Measurements from ENCODE around the gene SERINC2. TPM values are rescaled to one million over a fixed set of nuclear protein-coding genes. Genes with fewer than 3 reads are reported as not detected.

SERINC2 gene
- total and polyA plus RNA-seq, 9 donors, result 0.25 to 15.2 (median 1.5) TPM; not detected in 1

DNA sequence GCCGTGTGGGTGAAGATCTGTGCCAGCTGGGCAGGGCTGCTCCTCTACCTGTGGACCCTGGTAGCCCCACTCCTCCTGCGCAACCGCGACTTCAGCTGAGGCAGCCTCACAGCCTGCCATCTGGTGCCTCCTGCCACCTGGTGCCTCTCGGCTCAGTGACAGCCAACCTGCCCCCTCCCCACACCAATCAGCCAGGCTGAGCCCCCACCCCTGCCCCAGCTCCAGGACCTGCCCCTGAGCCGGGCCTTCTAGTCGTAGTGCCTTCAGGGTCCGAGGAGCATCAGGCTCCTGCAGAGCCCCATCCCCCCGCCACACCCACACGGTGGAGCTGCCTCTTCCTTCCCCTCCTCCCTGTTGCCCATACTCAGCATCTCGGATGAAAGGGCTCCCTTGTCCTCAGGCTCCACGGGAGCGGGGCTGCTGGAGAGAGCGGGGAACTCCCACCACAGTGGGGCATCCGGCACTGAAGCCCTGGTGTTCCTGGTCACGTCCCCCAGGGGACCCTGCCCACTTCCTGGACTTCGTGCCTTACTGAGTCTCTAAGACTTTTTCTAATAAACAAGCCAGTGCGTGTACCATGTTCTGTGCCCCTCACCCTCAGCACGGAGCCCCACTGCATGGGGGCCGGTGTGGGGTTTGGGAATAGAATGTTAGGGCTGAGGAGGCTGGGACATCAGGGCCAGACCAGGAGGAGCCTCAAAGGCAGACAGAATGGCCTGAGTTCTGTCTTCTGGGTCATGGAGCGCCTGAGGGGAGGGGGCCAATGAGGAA is 21.3 kb downstream of the SERINC2 start:
- no peak overlapping the region for H3K27ac ChIP-seq
- TF ChIP-seq, protein P1, sequence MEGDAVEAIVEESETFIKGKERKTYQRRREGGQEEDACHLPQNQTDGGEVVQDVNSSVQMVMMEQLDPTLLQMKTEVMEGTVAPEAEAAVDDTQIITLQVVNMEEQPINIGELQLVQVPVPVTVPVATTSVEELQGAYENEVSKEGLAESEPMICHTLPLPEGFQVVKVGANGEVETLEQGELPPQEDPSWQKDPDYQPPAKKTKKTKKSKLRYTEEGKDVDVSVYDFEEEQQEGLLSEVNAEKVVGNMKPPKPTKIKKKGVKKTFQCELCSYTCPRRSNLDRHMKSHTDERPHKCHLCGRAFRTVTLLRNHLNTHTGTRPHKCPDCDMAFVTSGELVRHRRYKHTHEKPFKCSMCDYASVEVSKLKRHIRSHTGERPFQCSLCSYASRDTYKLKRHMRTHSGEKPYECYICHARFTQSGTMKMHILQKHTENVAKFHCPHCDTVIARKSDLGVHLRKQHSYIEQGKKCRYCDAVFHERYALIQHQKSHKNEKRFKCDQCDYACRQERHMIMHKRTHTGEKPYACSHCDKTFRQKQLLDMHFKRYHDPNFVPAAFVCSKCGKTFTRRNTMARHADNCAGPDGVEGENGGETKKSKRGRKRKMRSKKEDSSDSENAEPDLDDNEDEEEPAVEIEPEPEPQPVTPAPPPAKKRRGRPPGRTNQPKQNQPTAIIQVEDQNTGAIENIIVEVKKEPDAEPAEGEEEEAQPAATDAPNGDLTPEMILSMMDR (IDR thresholded peaks at IDR 0.05), result no peak
- no peak for TF ChIP-seq POLR2A (IDR thresholded peaks at IDR 0.05)
- WGBS, 3 donors, result 57 to 69% (median 68%) methylated on average over 21 of the region's 21 CpGs
- no peak for DNase-seq
- H3K4me1 ChIP-seq (ENCODE audit: insufficient read depth), result no peaks in the 10 kb centered on the region
- H3K4me3 ChIP-seq, result no peak overlapping the region
- H3K27me3 ChIP-seq, result no peaks in the 10 kb centered on the region
- no peaks in the 10 kb centered on the region for H3K36me3 ChIP-seq
- intact Hi-C loops (cut with DNase I), result no loop called here
- no peaks in the 10 kb centered on the region for H3K9me3 ChIP-seq

GRCh38 chr1:31434979-31435378 is 22.0 kb downstream of the SERINC2 start:
- intact Hi-C loops (cut with DNase I), result no loop called here
- H3K36me3 ChIP-seq, result no peaks in the 10 kb centered on the region
- DNase-seq, result no peak
- H3K4me1 ChIP-seq (ENCODE audit: insufficient read depth), result no peaks in the 10 kb centered on the region
- 57 to 70% (median 61%) methylated on average over 12 of the region's 12 CpGs for WGBS, 3 donors
- no peak overlapping the region for H3K27ac ChIP-seq
- H3K9me3 ChIP-seq, result no peaks in the 10 kb centered on the region
- H3K4me3 ChIP-seq, result no peak overlapping the region
- TF ChIP-seq, protein P1 (IDR thresholded peaks at IDR 0.05), result no peak
- TF ChIP-seq EP300 (IDR thresholded peaks at IDR 0.05) (no peak), POLR2A (IDR thresholded peaks at IDR 0.05) (no peak)
- H3K27me3 ChIP-seq, result no peaks in the 10 kb centered on the region

DNA sequence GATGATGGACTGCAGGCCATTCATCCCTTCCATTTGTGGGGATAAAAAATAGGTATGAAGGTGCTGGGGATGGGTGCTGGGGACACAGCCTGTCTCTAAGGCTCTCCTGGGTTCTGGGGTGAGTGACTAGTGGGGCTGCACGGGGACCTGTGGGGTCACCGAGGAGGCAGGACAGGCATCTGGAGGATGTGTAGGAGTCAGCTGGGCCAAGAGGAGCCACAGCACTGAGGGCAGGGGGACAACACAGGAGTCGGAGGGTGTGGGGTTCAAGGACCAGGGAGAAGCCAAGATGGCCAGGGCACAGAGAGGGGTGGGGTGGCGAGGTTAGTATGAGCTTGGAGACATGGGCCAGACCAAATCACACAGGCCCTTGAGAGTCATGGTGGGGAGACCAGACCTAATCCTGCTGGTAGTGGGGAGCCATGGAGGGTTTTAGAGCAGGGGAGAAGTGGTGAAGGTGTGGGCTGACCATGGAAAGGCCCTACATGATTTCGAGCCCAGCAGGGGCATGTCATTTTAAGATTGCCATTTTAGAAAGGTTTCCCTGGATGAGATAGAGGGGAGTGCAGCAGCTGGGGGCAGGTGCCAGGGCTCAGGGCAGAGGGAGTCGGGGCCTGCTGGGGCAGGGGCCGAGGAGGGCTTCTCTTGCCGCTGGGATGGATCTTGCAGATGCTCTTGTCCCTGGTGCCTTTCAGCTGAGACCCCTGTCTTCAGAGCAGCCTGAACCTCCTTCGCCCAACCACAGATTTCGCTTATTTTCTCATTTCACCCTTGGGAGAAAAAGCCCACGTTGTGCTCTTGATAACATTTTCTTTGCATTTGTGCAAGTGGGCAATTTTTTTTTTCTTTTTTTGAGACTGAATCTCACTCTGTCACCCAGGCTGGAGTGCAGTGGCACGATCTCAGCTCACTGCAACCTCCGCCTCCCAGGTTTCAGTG is 22.7 kb downstream of the SERINC2 start:
- H3K27me3 ChIP-seq, result no peaks in the 10 kb centered on the region
- H3K4me3 ChIP-seq, result no peak overlapping the region
- intact Hi-C loops (cut with DNase I), result no loop called here
- H3K9me3 ChIP-seq, result no peaks in the 10 kb centered on the region
- H3K36me3 ChIP-seq, result no peaks in the 10 kb centered on the region
- no peak overlapping the region for H3K27ac ChIP-seq
- H3K4me1 ChIP-seq (ENCODE audit: insufficient read depth), result no peaks in the 10 kb centered on the region
- TF ChIP-seq, protein P1 (IDR thresholded peaks at IDR 0.05), result no peak
- WGBS, 3 donors, result 79 to 83% (median 80%) methylated on average over 13 of the region's 13 CpGs
- no peak for DNase-seq

- 77 to 86% (median 82%) methylated on average over 9 of the region's 9 CpGs for WGBS, 3 donors
- intact Hi-C loops (cut with DNase I), result no loop called here
- Histone ChIP-seq H3K27ac (no peak overlapping the region), H3K36me3 (no peaks in the 10 kb centered on the region), H3K4me1 (ENCODE audit: insufficient read depth) (no peaks in the 10 kb centered on the region), H3K27me3 (no peaks in the 10 kb centered on the region), H3K4me3 (no peak overlapping the region), H3K9me3 (no peaks in the 10 kb centered on the region)
- TF ChIP-seq POLR2A (IDR thresholded peaks at IDR 0.05) (no peak), EP300 (IDR thresholded peaks at IDR 0.05) (no peak)
- TF ChIP-seq, protein P1 (IDR thresholded peaks at IDR 0.05), result no peak
- no peak for DNase-seq
These were observed 23.8 kb downstream of the SERINC2 start for GRCh38 chr1:31436596-31437432.
